Fibroblast of peridontal ligament (primary cell): ENCODE results near the gene CHST8.
"Not testable (repeated sequence)": the region's sequence is repeated elsewhere in the genome, so short reads cannot be mapped to it uniquely, and the experiment has no call there.

Experiments used
- DNase-seq: peaks from one replicate; pipeline ENCODE4 v3.0.0-alpha.2; 2010; ENCODE audit errors: extremely low read depth

The CHST8 gene

GRCh38 chr19:33641956-33642498 is 20.3 kb downstream of the CHST8 start:
- no peak for DNase-seq

DNA sequence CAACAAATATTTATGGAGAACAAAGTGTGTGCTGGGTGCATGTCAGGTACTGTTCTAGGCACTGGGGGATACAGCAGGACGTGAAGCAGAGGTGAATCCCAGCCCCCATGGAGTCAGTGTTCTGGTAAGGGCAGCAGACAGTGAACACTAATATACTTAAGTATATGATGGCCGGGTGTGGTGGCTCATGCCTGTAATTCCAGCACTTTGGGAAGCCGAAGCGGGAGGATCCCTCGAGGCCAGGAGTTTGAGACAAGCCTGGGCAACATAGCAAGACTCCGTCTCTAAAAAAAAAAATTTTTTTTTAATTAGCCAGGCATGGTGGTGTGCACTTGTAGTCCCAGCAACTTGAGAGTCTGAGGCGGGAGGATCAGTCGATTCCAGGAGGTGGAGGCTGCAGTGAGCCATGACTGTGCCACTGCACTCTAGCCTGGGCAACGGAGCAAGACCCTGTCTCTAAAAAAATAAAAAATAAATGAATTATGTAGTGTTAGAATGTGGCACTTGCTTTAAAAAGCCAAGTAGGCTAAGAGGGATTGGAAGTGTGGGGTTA is 22.6 kb downstream of the CHST8 start:
- no peak for DNase-seq

- no peak for DNase-seq
Measured at GRCh38 chr19:33646306-33646705, 24.6 kb downstream of the CHST8 start.

GRCh38 chr19:33647146-33647545 is 25.4 kb downstream of the CHST8 start:
- DNase-seq = no peak

DNA sequence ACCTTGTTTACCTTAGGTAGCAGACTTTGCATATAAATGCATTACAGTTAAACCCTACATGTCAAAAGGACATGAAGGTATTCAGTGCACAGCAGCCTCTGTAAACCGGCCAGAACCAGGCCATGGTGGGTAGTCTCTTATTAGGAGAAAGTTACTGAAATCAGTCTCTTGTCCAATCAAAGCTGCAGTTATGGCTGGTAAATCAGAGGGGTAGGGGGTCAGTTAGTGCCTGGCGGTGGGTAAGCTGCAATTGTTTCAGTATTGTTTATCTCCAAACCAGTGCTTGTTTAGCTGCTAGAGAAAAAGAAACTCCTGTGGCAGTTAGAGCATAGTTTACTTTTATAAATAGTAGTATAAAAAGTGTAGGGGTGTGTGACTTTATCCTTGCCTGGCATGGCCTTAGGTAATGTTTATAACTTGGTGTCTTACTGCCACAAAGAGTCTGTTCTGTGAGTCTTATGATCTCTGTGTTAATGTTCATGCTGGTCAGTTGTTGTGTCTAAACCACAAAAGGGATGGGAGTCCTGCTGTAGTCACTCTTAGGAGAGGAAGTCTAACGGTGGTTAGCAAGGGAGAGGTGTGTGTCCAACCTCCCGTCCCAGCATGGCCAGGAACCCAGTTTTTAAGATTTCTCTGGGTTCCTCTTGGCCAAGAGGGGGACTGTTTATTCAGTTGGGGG is 28.0 kb downstream of the CHST8 start:
- no peak for DNase-seq

DNA sequence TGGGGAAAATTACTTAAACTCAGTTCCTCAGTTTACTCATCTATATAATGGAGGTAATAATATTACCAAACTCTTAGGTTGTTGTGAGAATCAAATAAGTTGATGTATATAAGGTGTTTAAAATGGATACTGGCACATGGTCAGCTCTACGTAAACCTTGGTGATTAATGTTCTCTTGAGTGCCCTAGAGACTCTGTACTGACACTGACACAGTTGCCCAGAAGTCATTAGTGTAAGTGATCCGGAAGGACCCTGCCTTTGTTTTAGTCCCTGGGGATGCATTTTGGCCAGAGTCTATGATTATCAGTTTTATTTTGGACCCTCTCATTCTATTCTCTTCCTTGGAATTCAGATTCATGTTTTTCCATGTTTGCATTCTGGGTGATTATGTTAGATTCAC is 31.9 kb downstream of the CHST8 start:
- no peak for DNase-seq

- DNase-seq = no peak
Measured at GRCh38 chr19:33654840-33655508, 33.2 kb downstream of the CHST8 start.

DNA sequence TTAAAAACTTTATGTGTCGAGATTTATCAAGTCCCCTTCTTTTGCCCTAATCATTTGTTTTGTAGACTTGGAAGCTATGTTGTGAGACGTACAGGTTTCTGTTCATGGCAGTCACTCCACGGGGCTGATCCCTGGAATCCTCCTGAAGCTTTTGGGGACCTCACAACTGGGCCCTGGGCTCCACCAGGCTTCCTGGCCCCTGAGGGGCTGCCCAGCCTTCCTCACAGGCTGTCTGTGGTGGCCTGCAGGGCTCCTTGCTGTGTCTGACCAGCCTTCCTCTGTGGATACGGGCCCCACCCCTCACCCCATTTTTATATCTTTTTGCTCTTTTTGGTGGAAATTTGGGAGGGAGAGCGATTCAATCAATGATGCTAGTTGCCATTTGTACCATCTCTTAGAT is 38.1 kb downstream of the CHST8 start:
- DNase-seq = no peak

- DNase-seq = no peak
Measured at GRCh38 chr19:33660410-33661124, 38.8 kb downstream of the CHST8 start.

DNA sequence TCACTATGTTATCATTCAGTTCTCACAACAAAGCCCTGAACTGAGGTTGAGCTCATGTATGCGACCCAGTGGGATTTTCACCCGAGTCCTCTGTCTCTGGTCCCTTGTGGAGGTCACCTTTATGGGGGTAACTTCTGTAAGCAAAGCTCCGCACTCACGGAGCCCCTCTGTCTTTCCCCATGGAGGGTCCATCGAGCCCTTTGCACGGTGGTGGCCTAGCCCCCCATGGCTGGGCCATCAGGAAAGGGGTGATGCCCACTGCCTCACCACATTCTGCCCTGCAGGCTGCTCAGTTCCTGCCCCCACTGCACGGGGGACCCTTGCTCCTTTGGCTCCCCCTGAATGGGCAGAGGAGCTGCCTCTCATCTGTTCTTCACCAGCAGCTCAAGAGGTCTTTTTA is 39.6 kb downstream of the CHST8 start:
- DNase-seq = no peak

DNA sequence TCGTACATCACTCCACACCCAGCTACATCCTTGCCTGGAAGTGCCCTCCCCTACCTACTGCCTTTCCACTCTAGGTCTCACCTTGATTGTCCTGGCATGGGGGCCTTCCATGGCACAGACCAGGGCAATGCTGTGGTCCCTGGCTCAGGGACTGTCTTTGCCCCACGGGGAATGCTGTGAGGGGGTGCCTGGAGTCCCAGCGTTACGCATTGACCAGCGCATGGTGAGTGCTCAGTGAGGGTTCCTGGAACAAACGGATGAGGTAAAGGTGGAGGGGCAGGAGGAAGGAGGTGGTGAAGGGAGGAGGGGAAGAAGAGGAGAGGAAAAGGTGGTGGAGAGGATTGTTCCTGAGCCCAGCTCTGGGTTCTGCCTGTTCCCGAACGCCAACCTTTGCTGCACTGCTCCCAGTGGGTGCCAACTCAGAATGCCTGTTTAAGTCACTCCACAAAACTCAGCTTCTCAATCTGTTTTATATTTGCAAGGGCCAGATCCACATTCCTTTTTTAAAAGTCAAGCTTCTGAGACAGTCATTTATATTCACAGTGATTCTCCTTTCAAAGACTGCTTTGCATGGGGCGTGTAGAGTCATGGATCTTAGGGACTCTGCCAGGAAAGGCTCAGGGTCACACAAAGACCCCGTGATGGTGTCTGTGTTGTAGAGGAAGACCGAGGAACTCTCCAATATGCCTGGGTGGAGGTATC is 40.8 kb downstream of the CHST8 start:
- DNase-seq = no peak

- not testable (repeated sequence) for DNase-seq
Measured at GRCh38 chr19:33663316-33663715, 41.6 kb downstream of the CHST8 start.

GRCh38 chr19:33664744-33665143 is 43.0 kb downstream of the CHST8 start:
- no peak for DNase-seq

- DNase-seq = no peak
Measured at GRCh38 chr19:33665776-33666595, 44.2 kb downstream of the CHST8 start.

DNA sequence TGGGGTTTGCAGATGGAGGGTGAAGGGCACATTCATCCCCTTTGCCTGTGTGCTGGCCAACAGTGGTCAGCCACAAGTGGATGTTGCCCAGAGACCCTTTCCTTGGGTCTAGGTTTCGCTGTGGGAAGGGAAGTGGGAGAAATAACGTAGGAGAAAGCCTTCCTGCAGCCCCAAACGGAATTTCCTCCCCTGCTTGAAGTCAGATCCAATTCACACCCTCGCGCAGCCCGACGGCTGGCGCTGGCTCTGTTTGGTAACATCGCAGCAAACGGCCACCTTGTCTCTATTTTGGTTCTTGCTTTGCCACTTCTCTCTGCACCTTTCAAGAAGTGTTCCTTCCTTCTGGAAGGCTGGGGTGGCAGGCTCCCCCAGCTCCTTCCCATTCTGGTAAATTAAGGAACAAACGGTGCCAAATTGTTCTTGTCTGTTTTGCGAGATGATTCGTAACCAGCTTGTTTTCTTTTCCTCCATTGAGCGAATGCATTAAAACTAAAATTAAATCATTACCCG is 45.4 kb downstream of the CHST8 start:
- no peak for DNase-seq

- DNase-seq = no peak
Measured at GRCh38 chr19:33667881-33668280, 46.1 kb downstream of the CHST8 start.

DNA sequence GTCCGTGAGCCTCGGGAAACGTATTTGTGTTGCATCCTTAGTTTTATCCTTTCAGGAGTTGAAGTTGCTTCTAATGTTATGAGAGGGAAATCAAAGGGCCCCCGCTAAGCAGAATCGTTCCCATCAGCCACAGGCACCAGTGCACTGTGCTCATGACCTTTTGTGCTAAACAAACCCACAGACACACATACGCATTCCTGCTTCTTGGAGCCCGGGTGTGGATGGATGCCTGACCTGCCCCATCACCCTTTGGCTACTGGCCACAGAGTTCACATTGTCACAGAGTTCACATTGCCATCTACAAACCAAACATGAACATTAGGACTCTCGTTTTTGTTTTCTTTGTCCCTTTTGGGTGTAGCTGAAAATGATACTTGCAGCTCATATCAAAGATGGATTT is 47.2 kb downstream of the CHST8 start:
- no peak for DNase-seq

DNA sequence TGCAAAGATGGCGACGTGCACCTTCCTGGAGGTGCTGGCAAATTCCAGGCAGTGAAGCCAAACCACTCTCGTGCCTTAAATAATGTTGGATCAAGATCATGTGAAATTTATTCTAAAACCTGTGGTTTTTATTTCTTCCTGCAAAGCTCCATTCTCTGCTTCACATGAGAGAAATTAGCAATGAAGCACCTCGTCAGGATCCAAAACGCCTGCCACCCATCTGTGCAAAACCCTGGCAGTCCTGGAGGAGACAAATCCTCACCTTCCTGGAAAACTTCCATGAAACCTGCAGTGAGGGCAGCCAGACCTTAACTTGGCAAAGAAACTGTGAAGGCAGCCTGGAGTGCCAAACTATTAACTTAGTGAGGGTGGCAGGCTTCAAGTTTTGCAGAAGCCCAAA is 47.6 kb downstream of the CHST8 start:
- no peak for DNase-seq

DNA sequence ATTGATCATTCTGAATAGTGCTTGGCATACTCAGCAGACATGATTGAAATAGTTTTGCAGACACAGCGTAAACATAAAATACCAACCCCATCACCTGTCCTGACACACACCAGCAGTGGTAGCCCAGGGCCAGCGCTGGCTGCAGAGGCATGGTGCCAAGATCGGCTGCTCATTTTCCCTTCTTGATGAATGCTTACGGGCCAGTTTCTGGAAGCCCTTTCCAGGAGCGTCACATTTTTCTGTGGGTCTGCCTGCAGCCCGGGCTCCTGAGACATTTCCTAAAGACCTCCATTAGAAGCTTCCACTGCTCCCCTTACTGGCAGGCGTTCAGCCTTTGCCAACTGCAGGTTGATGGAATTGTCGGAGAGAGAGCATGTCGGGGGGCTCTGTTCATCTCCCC is 48.6 kb downstream of the CHST8 start:
- no peak for DNase-seq

DNA sequence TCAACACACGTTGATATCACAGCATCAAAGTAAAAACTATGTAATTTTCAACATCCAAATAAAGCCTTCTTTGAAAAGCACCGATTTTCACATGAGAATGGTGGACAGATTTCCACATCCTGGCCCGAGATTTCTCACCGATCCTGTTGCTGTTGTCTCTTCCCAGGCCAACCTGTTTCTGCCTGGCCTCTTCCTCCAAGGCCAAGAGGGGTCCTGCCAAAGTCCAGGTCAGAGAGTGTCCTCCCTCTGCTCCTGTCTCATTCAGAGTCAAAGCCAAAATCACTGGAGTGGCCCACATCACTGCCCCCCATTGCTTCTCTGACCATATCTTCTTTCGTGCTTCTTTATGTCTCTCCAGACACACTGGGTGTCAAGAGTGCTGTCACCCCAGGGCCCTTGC is 49.5 kb downstream of the CHST8 start:
- DNase-seq = no peak
